Ishikawa (cell line): Measurements from ENCODE around the gene PTCD3.
A peak's percentile ranks its signal among the peaks of the same experiment; 100 is the strongest.

Experiments
- CEBPB ChIP-seq: IDR thresholded peaks from 2 replicates; pipeline ENCODE4 v1.6.1; 2012
- CREB1 ChIP-seq: IDR thresholded peaks from 2 replicates; pipeline ENCODE4 v1.6.1; 2012; ENCODE audit warnings: low read depth
- EGR1 ChIP-seq: IDR thresholded peaks from 2 replicates; pipeline ENCODE4 v1.6.1; 2012
- EP300 ChIP-seq: IDR thresholded peaks from 2 replicates; pipeline ENCODE4 v1.6.1; 2012; ENCODE audit warnings: borderline replicate concordance
- FOXM1 ChIP-seq: IDR thresholded peaks from 2 replicates; pipeline ENCODE4 v1.6.1; 2012; ENCODE audit warnings: low read depth, borderline replicate concordance
- NFIC ChIP-seq: IDR thresholded peaks from 2 replicates; pipeline ENCODE4 v1.6.1; 2012
- RAD21 ChIP-seq: IDR thresholded peaks from 2 replicates; pipeline ENCODE4 v1.6.1; 2012; ENCODE audit warnings: low read depth
- REST ChIP-seq: IDR thresholded peaks from 2 replicates; pipeline ENCODE4 v1.6.1; 2012; ENCODE audit warnings: low read depth, mild to moderate bottlenecking
- TAF1 ChIP-seq: IDR thresholded peaks from 2 replicates; pipeline ENCODE4 v1.6.1; 2012; ENCODE audit warnings: low read depth, mild to moderate bottlenecking
- TCF12 ChIP-seq: IDR thresholded peaks from 2 replicates; pipeline ENCODE4 v1.6.1; 2012; ENCODE audit warnings: low read depth
- TEAD4 ChIP-seq: IDR thresholded peaks from 2 replicates; pipeline ENCODE4 v1.6.1; 2012
- YY1 ChIP-seq: IDR thresholded peaks from 2 replicates; pipeline ENCODE4 v1.6.1; 2012; ENCODE audit warnings: low read depth
- ZBTB7A ChIP-seq: IDR thresholded peaks from 2 replicates; pipeline ENCODE4 v1.6.1; 2012; ENCODE audit warnings: low read depth
- TF ChIP-seq, protein P1 (sequence below): IDR thresholded peaks from 2 replicates; pipeline ENCODE4 v1.6.1; 2012
- TF ChIP-seq, protein P2 (sequence below): IDR thresholded peaks from 2 replicates; pipeline ENCODE4 v1.6.1; 2012

PTCD3 gene

DNA sequence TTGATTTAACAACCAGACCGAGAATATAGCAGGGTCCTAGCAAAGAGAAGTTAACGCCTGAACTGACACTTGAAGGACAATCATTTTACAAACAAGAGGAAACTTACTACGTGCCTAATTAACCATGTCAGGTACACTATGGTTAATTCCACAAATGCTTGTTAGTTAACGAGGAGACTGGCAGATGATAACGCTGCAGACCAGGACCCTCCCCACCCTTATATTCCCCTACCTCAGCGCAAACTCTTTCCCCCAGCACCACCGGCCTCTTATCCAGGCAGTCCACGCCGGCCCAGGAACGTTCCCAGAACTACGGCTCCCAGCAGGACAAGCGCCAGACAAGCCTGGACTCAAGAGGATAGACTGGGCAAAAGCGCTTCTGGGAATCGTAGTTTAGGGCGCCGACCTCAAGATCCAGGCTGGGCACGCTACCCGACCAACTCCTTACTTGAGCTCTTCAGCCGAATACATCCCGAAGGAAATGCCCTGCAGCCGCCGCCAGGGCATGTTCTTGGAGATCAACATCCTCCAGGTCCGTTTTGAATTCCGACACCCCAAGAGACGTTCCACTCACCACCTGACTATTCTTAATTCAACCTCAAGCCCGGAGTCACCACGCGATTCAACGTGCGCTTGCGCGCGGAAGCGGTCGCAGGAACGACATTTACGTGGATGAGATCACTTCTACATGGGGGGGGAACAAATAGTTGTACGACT, 625 bp upstream of the PTCD3 start, which contains the start of gene POLR1A:
POLR1A (minus strand) TSS at position 635 of the 717 bp plus-strand sequence; CDS start at position 525, 110 bp downstream.
- TF ChIP-seq, protein P1, sequence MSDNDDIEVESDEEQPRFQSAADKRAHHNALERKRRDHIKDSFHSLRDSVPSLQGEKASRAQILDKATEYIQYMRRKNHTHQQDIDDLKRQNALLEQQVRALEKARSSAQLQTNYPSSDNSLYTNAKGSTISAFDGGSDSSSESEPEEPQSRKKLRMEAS: peak; percentile 73; the same call in 1 of the 2 replicates
- TF ChIP-seq, protein P2, sequence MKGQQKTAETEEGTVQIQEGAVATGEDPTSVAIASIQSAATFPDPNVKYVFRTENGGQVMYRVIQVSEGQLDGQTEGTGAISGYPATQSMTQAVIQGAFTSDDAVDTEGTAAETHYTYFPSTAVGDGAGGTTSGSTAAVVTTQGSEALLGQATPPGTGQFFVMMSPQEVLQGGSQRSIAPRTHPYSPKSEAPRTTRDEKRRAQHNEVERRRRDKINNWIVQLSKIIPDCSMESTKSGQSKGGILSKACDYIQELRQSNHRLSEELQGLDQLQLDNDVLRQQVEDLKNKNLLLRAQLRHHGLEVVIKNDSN: peak; percentile 53
- no peak for TF ChIP-seq NFIC

GRCh38 chr2:86107031-86107430, 996 bp downstream of the PTCD3 start:
- TF ChIP-seq TCF12 (no peak), CEBPB (no peak), YY1 (no peak), REST (no peak), RAD21 (no peak), EGR1 (no peak), EP300 (no peak), ZBTB7A (no peak), TAF1 (no peak), CREB1 (no peak), FOXM1 (no peak), TEAD4 (no peak), NFIC (no peak)
- TF ChIP-seq, protein P1: no peak
- TF ChIP-seq, protein P2: no peak

- TF ChIP-seq NFIC: no peak
- TF ChIP-seq EP300: no peak
- TF ChIP-seq FOXM1: no peak
- TF ChIP-seq YY1: no peak
- TF ChIP-seq, protein P2: no peak
- TF ChIP-seq TCF12: no peak
- TF ChIP-seq CEBPB: no peak
- TF ChIP-seq, protein P1: no peak
- TF ChIP-seq REST: no peak
These were observed 12.1 kb downstream of the PTCD3 start for GRCh38 chr2:86118130-86118529.

DNA sequence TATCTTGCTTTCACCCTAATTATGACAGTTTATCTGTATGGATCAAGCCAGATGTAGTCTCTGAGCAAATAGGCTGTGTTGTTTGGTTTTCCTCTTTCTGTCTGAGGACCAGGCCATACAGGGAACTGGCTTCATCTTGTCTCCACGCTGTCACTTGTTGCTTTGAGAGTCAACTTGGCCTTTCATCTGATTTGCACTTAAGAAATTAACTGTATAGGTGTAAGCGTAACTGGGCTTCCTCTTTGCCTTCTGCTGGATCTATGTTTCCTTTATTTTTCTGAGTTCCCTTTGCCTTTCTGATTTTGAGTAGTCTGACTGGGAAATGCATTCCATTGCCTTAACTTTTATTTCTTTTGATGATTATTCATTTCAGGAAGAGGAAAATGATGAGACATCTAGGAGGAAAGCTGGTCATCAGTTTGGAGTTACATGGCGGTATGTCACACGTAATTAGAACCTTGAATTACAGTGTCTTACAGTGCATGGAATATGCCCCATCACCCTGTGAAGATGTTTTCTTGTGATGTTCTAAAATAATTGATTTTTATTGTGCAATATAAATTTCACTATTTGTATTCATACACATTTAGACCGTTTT, 17.4 kb downstream of the PTCD3 start:
- TF ChIP-seq, protein P1: no peak
- TF ChIP-seq TAF1 (no peak), TCF12 (no peak), REST (no peak), CEBPB (no peak), RAD21 (no peak), EP300 (no peak), FOXM1 (no peak), NFIC (no peak), EGR1 (no peak), ZBTB7A (no peak), YY1 (no peak), CREB1 (no peak), TEAD4 (no peak)
- TF ChIP-seq, protein P2: no peak
